ENCODE measurements around the gene DNALI1. TPM values are rescaled to one million over a fixed set of nuclear protein-coding genes. Genes with fewer than 3 reads are reported as not detected.

Gene DNALI1
- total RNA-seq, 1 donor from 2014 or later, result 13.2 TPM

DNA sequence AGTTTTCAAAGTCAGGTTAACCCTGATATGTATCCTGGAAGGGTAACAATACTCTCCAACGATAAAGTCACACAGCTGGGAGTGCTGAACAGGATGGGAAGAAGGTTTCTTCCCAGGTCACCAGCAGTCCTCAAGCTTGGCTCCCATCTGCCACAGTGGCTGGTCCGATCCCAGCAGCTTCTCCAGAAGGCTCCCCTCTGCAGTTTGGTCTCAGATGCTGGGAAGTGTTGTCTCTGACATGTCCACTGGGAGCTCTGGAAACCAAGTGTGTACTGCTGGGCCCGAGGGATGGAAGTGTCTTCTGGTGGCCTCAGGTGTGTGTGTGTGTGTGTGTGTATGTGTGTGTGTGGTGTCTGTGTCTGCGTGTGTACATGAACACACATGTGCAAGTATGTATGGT is 55.4 kb downstream of the DNALI1 start:
- intact Hi-C loops (cut with DNase I), result no loop called here
- no peak overlapping the region for H3K27ac ChIP-seq
- H3K4me3 ChIP-seq, result no peak overlapping the region
- H3K27me3 ChIP-seq, result peaks cover 12% of the 10 kb centered on the region
- H3K4me1 ChIP-seq, result no peaks in the 10 kb centered on the region
- no peaks in the 10 kb centered on the region for H3K36me3 ChIP-seq
- no peaks in the 10 kb centered on the region for H3K9me3 ChIP-seq
- ATAC-seq, result no peak
- DNase-seq, result no peak
- TF ChIP-seq, protein P1, sequence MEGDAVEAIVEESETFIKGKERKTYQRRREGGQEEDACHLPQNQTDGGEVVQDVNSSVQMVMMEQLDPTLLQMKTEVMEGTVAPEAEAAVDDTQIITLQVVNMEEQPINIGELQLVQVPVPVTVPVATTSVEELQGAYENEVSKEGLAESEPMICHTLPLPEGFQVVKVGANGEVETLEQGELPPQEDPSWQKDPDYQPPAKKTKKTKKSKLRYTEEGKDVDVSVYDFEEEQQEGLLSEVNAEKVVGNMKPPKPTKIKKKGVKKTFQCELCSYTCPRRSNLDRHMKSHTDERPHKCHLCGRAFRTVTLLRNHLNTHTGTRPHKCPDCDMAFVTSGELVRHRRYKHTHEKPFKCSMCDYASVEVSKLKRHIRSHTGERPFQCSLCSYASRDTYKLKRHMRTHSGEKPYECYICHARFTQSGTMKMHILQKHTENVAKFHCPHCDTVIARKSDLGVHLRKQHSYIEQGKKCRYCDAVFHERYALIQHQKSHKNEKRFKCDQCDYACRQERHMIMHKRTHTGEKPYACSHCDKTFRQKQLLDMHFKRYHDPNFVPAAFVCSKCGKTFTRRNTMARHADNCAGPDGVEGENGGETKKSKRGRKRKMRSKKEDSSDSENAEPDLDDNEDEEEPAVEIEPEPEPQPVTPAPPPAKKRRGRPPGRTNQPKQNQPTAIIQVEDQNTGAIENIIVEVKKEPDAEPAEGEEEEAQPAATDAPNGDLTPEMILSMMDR (IDR thresholded peaks at IDR 0.05), result no peak

DNA sequence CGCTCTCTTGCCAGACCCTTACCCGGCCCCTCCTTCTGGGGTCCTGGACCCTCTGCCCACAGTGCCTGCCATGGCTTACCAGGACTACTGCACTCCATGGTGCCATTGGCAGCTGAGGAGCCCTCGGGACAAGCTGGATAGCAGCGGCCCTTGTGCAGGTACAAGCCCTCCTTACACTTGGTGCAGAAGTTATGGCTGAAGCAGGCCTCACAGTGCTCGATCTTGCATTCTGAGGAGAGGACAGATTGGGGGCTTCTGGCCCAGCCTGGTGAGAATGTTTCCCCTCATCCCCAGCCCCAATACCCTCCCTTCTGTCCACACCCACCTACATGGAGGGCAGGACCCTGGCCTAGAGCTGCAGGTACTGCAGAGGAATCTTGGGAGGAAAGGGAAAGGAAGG is 57.4 kb downstream of the DNALI1 start:
- TF ChIP-seq, protein P1 (IDR thresholded peaks at IDR 0.05), result no peak
- no peaks in the 10 kb centered on the region for H3K9me3 ChIP-seq
- no peak for DNase-seq
- no peaks in the 10 kb centered on the region for H3K36me3 ChIP-seq
- H3K27me3 ChIP-seq, result peaks cover 12% of the 10 kb centered on the region
- no peak for ATAC-seq
- no peaks in the 10 kb centered on the region for H3K4me1 ChIP-seq
- no peak overlapping the region for H3K4me3 ChIP-seq
- intact Hi-C loops (cut with DNase I), result no loop called here
- no peak overlapping the region for H3K27ac ChIP-seq

DNA sequence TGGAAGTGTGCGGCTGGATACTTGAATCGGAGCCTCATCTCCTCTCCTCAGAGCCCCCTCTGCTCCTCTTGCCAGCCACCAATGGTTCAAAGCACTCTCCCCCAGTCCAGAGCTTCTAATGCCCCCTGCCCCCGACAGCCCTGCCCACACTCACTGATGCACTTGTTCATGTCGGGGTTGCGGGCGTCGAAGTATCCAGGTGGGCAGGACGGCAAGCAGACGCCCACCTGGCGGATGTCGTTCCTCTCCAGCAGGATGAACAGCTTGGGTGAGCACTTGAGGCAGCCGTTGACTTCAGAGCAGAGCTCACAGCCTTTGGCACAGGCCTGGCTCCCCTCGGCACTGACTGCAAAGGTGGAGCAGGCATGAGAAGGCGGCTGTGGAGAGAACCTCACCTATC is 59.6 kb downstream of the DNALI1 start:
- intact Hi-C loops (cut with DNase I), result no loop called here
- H3K27me3 ChIP-seq, result peaks cover 12% of the 10 kb centered on the region
- no peak overlapping the region for H3K27ac ChIP-seq
- H3K36me3 ChIP-seq, result no peaks in the 10 kb centered on the region
- no peaks in the 10 kb centered on the region for H3K4me1 ChIP-seq
- DNase-seq, result no peak
- H3K4me3 ChIP-seq, result no peak overlapping the region
- TF ChIP-seq, protein P1 (IDR thresholded peaks at IDR 0.05), result no peak
- H3K9me3 ChIP-seq, result no peaks in the 10 kb centered on the region
- no peak for ATAC-seq

Other genes with a start within 250 kb of the DNALI1 start
- gene ZC3H12A, start 82.4 kb upstream of the DNALI1 start, total RNA-seq, result 22.9 TPM
- 64.5 TPM for gene MEAF6, start 42.2 kb upstream of the DNALI1 start, total RNA-seq
- 18.6 TPM for gene SNIP1, start 2.6 kb upstream of the DNALI1 start, total RNA-seq
- gene GNL2, start 39.0 kb downstream of the DNALI1 start, total RNA-seq, result 36.5 TPM
- 9.1 TPM for gene RSPO1, start 78.0 kb downstream of the DNALI1 start, total RNA-seq
- gene CDCA8, start 135.6 kb downstream of the DNALI1 start, total RNA-seq, result 0.78 TPM
- gene EPHA10, start 208.2 kb downstream of the DNALI1 start, total RNA-seq, result 1.4 TPM
- 6.9 TPM for gene MANEAL, start 236.9 kb downstream of the DNALI1 start, total RNA-seq

Data from upper lobe of right lung (tissue), 1 donor.